ENCODE results near the gene SLC22A2. TPM values are rescaled to one million over a fixed set of nuclear protein-coding genes. Genes with fewer than 3 reads are reported as not detected.

Gene SLC22A2
- total and polyA plus RNA-seq, 2 of the 13 experiments (the other 11 are each of a cell fraction or from before 2014, with no cell fraction given), result not detected

- intact Hi-C loops (cut with micrococcal nuclease; ENCODE audit: unreplicated experiment), result no loop called here
- no peak overlapping the region for H3K4me2 ChIP-seq (ENCODE audit: low read depth, low read length)
Observed at GRCh38 chr6:160305926-160306713, 47.5 kb upstream of the SLC22A2 start.

More at GRCh38 chr6:160305926-160306713, 47.5 kb upstream of the SLC22A2 start:
- Histone ChIP-seq H3K4me1 (ENCODE audit: insufficient read depth, low read length) (no peaks in the 10 kb centered on the region), H3K4me3 (replicated peaks in 1 of 3; ENCODE audit: insufficient read depth in 1 of 3, low read depth in 2 of 3, low read length in 3 of 3) (no peak overlapping the region), H3K9me3 (ENCODE audit: low read length) (peaks cover 33% of the 10 kb centered on the region), H3K79me2 (ENCODE audit: insufficient read depth, low read length) (no peaks in the 10 kb centered on the region), H3K27me3 (ENCODE audit: control insufficient read depth in 1 of 2, insufficient read depth in 2 of 2, low read length in 2 of 2) (no peaks in the 10 kb centered on the region), H4K20me1 (ENCODE audit: insufficient read depth, low read length) (no peaks in the 10 kb centered on the region), H3K27ac (ENCODE audit: extremely low read length, insufficient read depth, low read length) (no peak overlapping the region), H3K36me3 (replicated peaks in 1 of 2; ENCODE audit: control insufficient read depth in 1 of 2, insufficient read depth in 2 of 2, low read length in 2 of 2) (no peaks in the 10 kb centered on the region), H3K9ac (ENCODE audit: insufficient read depth, low read depth, low read length) (no peak overlapping the region), H2AFZ (ENCODE audit: low read length) (no peak overlapping the region)
- DNase-seq (ENCODE audit: low spot score), result no peak
- no peak for FAIRE-seq
- in situ Hi-C loops (cut with HindIII; ENCODE audit: extremely low pct_ligation_motif_present, low pct_unique_long_range_greater_than_20kb), result no loop called here
- WGBS (ENCODE audit: low lambda C conversion rate), result 41% methylated on average over 6 of the region's 7 CpGs
- no TSS peak for BruUV-seq (replicated peaks)
- ChIA-PET CTCF (ENCODE audit: low intra/inter-chr PET ratio, low total read pairs) (no interaction called here), POLR2A (no interaction called here)
- no peak for TF ChIP-seq ZNF75D (CRISPR knock-in tag; IDR thresholded peaks at IDR 0.05; ENCODE audit: borderline replicate concordance)
- no peak for TF ChIP-seq ZNF205 (CRISPR knock-in tag; IDR thresholded peaks at IDR 0.05)
- TF ChIP-seq ZNF562 (CRISPR knock-in tag; IDR thresholded peaks at IDR 0.05; ENCODE audit: borderline replicate concordance), result no peak
- no peak for TF ChIP-seq ZBTB7B (CRISPR knock-in tag; IDR thresholded peaks at IDR 0.05)
- TF ChIP-seq MZF1 (CRISPR knock-in tag; IDR thresholded peaks at IDR 0.05; ENCODE audit: borderline replicate concordance), result no peak
- TF ChIP-seq SCMH1 (CRISPR knock-in tag; IDR thresholded peaks at IDR 0.05; ENCODE audit: borderline replicate concordance), result no peak
- no peak for TF ChIP-seq XRCC5 (optimal IDR thresholded peaks at IDR 0.05; ENCODE audit: low read length)
- no peak for TF ChIP-seq SNAPC5 (CRISPR knock-in tag; IDR thresholded peaks at IDR 0.05; ENCODE audit: borderline replicate concordance)
- no peak for TF ChIP-seq ZNF503 (CRISPR knock-in tag; IDR thresholded peaks at IDR 0.05)
- no peak for TF ChIP-seq RFX1 (IDR thresholded peaks at IDR 0.05)
- ATAC-seq, result no peak

Measured in HepG2 (cell line).